Effector memory CD4-positive, alpha-beta T cell (primary cell): Measurements from ENCODE around the gene ADGRG2.

Experiments used
- DNase-seq, 3 donors: peaks; one replicate each; pipeline ENCODE4 v3.0.0-alpha.2; 2020
- H3K27ac ChIP-seq: 2 replicates; pipeline ENCODE4 v1.7.0; 2013; ENCODE audit warnings: mild to moderate bottlenecking, low read length, moderate library complexity; ENCODE audit not compliant: insufficient read depth, poor library complexity, severe bottlenecking
- H3K27me3 ChIP-seq: replicated peaks from 2 replicates; pipeline ENCODE4 v1.7.0; 2013; ENCODE audit warnings: mild to moderate bottlenecking, low read length; ENCODE audit not compliant: insufficient read depth, control insufficient read depth, poor library complexity, severe bottlenecking
- H3K36me3 ChIP-seq: 2 replicates; pipeline ENCODE4 v1.7.0; 2013; ENCODE audit warnings: mild to moderate bottlenecking, low read length, moderate library complexity; ENCODE audit not compliant: control insufficient read depth, insufficient read depth
- H3K4me1 ChIP-seq: 2 replicates; pipeline ENCODE4 v1.7.0; 2013; ENCODE audit warnings: low read length, mild to moderate bottlenecking; ENCODE audit not compliant: control insufficient read depth, insufficient read depth, poor library complexity, severe bottlenecking
- H3K4me3 ChIP-seq: 2 replicates; pipeline ENCODE4 v1.7.0; 2013; ENCODE audit warnings: low read length, low read depth, mild to moderate bottlenecking; ENCODE audit not compliant: insufficient read depth, poor library complexity, severe bottlenecking
- H3K9me3 ChIP-seq: 2 replicates; pipeline ENCODE4 v1.7.0; 2013; ENCODE audit warnings: mild to moderate bottlenecking, low read length, moderate library complexity; ENCODE audit not compliant: control insufficient read depth

The ADGRG2 gene

DNA sequence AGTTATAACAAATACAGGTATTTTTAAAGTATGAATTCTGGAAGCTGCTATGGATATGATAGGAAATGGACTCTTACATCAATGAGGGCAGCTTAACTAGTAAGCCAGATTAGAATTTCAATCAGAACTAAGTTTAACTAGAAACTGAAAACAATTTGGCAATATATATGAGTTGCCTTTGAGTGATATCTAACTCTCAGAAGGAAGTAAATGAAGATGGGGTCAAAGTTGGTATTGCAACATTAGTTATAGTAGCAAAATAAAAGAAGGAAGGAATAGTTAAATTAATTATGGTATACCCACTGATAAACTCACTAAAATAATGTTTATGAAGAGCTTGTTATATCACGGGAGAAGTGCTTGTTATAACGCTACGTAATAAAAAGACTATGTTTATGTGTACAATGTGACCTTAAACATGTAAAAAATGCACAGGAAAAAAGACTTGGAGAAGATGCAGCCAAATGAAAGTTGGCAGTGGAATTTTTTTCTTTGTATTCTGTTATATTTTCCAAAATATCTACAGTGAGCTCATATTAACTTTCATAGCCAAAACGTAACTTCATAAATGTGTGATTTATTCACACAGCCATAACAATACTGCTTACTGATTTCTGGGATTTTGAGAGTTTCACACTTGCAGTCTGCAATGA lies 172.9 kb downstream of the ADGRG2 start:
- Histone ChIP-seq H3K36me3 (peaks cover 4% of the 10 kb centered on the region), H3K27ac (no peak overlapping the region), H3K27me3 (no peaks in the 10 kb centered on the region), H3K4me3 (no peak overlapping the region), H3K4me1 (no peaks in the 10 kb centered on the region), H3K9me3 (no peaks in the 10 kb centered on the region)
- DNase-seq = no peak

DNA sequence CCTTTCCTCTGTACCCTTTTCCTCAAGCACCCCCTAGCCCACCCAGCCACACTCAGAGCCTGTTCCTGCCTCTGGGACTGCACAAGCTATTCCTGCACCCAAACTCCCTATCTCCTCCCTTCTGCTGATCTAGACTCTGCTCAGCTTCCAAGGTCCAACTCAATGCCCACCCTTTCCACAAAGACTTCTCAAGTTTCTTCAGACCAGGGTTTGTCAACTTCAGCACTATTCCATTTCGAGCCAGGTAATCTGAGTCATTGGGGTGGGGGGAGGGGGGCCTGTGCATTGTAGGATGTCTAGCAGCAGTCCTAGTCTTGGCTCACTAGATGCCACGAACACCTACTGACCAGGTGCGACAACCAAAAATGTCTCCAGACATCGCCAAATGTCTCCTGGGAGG lies 175.7 kb downstream of the ADGRG2 start:
- Histone ChIP-seq H3K27ac (no peak overlapping the region), H3K27me3 (no peaks in the 10 kb centered on the region), H3K9me3 (no peaks in the 10 kb centered on the region), H3K36me3 (peaks cover 4% of the 10 kb centered on the region), H3K4me3 (no peak overlapping the region), H3K4me1 (no peaks in the 10 kb centered on the region)
- no peak for DNase-seq

GRCh38 chrX:18946157-18946556 lies 176.1 kb downstream of the ADGRG2 start:
- Histone ChIP-seq H3K36me3 (peaks cover 4% of the 10 kb centered on the region), H3K9me3 (no peaks in the 10 kb centered on the region), H3K4me1 (no peaks in the 10 kb centered on the region), H3K27ac (no peak overlapping the region), H3K4me3 (no peak overlapping the region), H3K27me3 (no peaks in the 10 kb centered on the region)
- no peak for DNase-seq

DNA sequence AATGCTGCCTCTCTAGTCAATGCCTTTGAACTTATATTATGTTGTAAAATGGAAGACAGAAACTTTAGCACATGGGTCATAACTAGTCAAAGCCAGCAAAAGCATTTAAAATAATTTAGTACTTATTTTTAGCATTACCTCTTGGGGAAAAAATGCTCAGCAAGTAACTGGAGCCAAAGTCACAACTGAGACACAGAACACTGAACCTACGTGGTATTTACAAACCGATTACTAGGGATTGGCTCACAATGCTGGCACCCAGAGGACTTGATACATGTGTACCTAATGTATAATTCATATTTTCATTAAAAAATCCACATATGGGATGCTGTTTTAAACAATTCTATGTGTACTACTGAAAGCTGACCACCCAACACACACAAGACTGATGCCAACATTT lies 176.8 kb downstream of the ADGRG2 start:
- no peak overlapping the region for H3K4me3 ChIP-seq
- no peaks in the 10 kb centered on the region for H3K9me3 ChIP-seq
- no peaks in the 10 kb centered on the region for H3K27me3 ChIP-seq
- no peaks in the 10 kb centered on the region for H3K4me1 ChIP-seq
- peaks cover 4% of the 10 kb centered on the region for H3K36me3 ChIP-seq
- H3K27ac ChIP-seq = no peak overlapping the region
- DNase-seq = no peak

- Histone ChIP-seq H3K27me3 (no peaks in the 10 kb centered on the region), H3K4me1 (no peaks in the 10 kb centered on the region), H3K9me3 (no peaks in the 10 kb centered on the region), H3K36me3 (peaks cover 4% of the 10 kb centered on the region), H3K4me3 (no peak overlapping the region), H3K27ac (no peak overlapping the region)
- no peak for DNase-seq
These were observed 177.8 kb downstream of the ADGRG2 start for GRCh38 chrX:18944482-18944881.

GRCh38 chrX:18941896-18942295 lies 180.4 kb downstream of the ADGRG2 start:
- H3K4me3 ChIP-seq = no peak overlapping the region
- no peaks in the 10 kb centered on the region for H3K9me3 ChIP-seq
- DNase-seq = no peak
- H3K27ac ChIP-seq = no peak overlapping the region
- no peaks in the 10 kb centered on the region for H3K27me3 ChIP-seq
- H3K36me3 ChIP-seq = peaks cover 9% of the 10 kb centered on the region
- no peaks in the 10 kb centered on the region for H3K4me1 ChIP-seq
